Adipocyte (in vitro differentiated cells): ENCODE measurements around the gene EFNA2.
A peak's percentile ranks its signal among the peaks of the same experiment; 100 is the strongest.
"Not testable (repeated sequence)": the region's sequence is repeated elsewhere in the genome, so short reads cannot be mapped to it uniquely, and the experiment has no call there.

Experiments used
- DNase-seq: peaks from one replicate; pipeline ENCODE4 v3.0.0-alpha.2; 2015; ENCODE audit warnings: low read depth
- H3K27me3 ChIP-seq: replicated peaks from 2 replicates; pipeline ENCODE4 v1.7.0; 2013; ENCODE audit warnings: mild to moderate bottlenecking, low read length, moderate library complexity; ENCODE audit not compliant: control insufficient read depth, insufficient read depth
- H3K36me3 ChIP-seq: 2 replicates; pipeline ENCODE4 v1.7.0; 2013; ENCODE audit warnings: low read length, mild to moderate bottlenecking, moderate library complexity; ENCODE audit not compliant: control insufficient read depth, insufficient read depth, severe bottlenecking
- H3K4me1 ChIP-seq: 2 replicates; pipeline ENCODE4 v1.7.0; 2013; ENCODE audit warnings: mild to moderate bottlenecking, low read length, moderate library complexity; ENCODE audit not compliant: control insufficient read depth, insufficient read depth
- H3K4me3 ChIP-seq: 2 replicates; pipeline ENCODE4 v1.7.0; 2013; ENCODE audit warnings: mild to moderate bottlenecking, low read length, moderate library complexity
- H3K9ac ChIP-seq: 2 replicates; pipeline ENCODE4 v1.7.0; 2013; ENCODE audit warnings: mild to moderate bottlenecking, low read length, moderate library complexity
- H3K9me3 ChIP-seq: 2 replicates; pipeline ENCODE4 v1.7.0; 2013; ENCODE audit warnings: mild to moderate bottlenecking, low read length, moderate library complexity; ENCODE audit not compliant: control insufficient read depth

The EFNA2 gene

DNA sequence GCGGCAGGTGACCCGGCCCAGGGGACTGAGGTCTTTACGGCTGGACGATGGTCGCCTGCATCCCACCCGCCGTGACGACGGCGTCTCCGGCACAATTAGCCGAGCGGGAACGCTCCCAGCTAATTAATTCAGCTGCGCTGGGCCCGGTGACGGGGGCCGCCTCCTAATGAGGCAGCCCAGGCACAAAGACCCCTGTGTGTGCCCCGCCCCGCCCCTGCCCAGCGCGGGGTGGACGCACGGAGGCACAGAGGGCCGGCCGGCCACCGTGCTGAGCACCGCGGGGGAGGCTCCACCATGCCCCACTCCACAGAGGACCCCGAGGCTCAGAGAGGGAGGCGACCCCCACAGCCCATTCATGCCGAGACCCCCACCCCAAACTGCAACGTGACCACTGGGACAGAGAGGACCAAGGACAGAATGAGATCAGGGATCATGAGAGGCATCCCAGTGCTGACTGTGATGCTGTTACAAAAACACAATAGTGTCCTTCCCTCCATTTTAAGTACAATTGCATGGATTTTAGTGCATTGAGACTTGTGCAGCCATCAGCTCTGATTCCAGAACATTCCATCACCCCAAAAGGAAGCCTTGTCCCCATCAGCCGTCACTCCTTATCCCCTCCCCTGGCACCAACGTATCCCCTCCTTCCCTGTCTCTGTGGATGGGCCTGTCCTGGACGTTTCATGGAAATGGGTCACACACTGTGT lies 17.0 kb downstream of the EFNA2 start:
- Histone ChIP-seq H3K36me3 (no peaks in the 10 kb centered on the region), H3K4me3 (no peak overlapping the region), H3K4me1 (no peaks in the 10 kb centered on the region), H3K9ac (no peak overlapping the region), H3K9me3 (no peaks in the 10 kb centered on the region), H3K27me3 (peaks cover 10% of the 10 kb centered on the region)
- no peak for DNase-seq

DNA sequence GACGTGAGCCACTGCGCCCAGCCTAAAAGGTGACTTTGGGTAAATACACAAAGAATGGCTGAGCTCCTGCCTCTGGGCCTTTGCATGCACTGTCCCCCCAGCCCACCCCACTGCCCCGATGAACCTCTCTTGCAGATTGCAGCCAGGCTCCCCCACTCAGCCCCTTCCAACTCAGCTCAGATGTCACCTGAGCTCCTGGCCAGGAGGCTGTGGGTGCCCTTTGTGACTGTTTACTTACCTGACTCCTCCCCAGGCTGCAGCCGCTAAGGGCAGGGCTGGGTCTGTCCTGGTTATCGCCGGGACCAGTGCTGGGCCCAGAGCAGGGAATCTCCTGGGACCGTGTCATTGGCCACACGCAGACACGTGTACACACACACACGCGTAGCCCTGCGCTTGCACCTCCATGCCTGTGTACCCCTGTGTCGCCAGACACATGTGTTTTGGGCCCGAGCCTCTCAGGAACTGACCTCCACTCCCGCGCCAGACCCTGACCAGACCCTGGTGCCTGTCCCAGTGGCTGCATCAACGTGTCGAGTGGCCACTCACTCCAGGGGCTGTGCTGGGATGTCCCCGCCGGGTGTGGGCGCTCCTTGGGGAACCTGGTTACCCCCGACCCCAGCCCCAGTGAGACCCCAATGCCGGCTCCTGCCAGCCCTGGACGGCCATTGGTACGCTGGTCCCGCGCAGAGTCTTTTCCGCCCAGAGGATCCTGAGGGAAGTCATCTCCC lies 18.7 kb downstream of the EFNA2 start:
- Histone ChIP-seq H3K36me3 (no peaks in the 10 kb centered on the region), H3K4me1 (no peaks in the 10 kb centered on the region), H3K9ac (no peak overlapping the region), H3K4me3 (no peak overlapping the region), H3K9me3 (no peaks in the 10 kb centered on the region), H3K27me3 (peaks cover 9% of the 10 kb centered on the region)
- no peak for DNase-seq

DNA sequence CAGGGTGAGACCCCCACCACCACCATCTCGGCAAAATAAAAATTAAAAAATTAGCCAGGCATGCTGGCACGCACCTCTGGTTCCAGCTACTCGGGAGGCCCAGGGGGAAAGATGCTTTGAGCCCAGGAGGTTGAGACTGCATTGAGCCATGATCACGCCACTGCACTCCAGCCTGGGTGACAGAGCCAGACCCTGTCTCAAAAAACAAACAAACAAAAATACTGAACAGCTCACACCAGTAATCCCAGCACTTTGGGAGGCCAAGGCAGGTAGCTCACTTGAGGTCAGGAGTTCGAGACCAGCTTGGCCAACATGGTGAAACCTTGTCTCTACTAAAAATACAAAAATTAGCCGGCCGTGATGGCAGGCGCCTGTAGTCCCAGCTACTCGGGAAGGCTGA lies 19.7 kb downstream of the EFNA2 start:
- not testable (repeated sequence) for DNase-seq, H3K9ac ChIP-seq, H3K36me3 ChIP-seq, H3K4me3 ChIP-seq, H3K4me1 ChIP-seq, H3K9me3 ChIP-seq
- peaks cover 15% of the 10 kb centered on the region for H3K27me3 ChIP-seq

- H3K4me1 ChIP-seq, result no peaks in the 10 kb centered on the region
- no peaks in the 10 kb centered on the region for H3K36me3 ChIP-seq
- H3K9me3 ChIP-seq, result no peaks in the 10 kb centered on the region
- no peak overlapping the region for H3K4me3 ChIP-seq
- no peak overlapping the region for H3K9ac ChIP-seq
- DNase-seq, result no peak
- H3K27me3 ChIP-seq, result peaks cover 15% of the 10 kb centered on the region
Observed at GRCh38 chr19:1307320-1307719, 21.6 kb downstream of the EFNA2 start.

- Histone ChIP-seq H3K9ac (no peak overlapping the region), H3K36me3 (no peaks in the 10 kb centered on the region), H3K27me3 (peaks cover 15% of the 10 kb centered on the region), H3K9me3 (no peaks in the 10 kb centered on the region), H3K4me3 (no peak overlapping the region), H3K4me1 (no peaks in the 10 kb centered on the region)
- no peak for DNase-seq
Observed at GRCh38 chr19:1307755-1308303, 22.2 kb downstream of the EFNA2 start.

DNA sequence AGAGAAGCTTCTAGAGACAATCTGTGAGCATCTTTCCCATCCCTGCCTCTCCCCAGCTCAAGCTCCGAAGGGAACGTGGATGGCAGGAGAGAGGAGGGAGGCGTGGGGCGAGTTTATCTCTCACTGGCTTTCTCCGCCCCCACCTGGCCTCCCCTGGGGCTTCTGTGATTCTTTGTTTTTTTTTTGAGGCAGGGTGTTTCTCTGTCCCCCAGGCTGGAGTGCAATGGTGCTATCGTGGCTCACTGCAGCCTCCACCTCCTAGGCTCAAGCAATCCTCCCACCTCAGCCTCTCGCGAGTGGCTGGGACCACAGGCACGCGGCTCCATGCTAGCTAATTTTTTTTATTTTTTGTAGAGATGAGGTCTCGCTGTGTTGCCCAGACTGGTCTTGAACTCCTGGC lies 23.0 kb downstream of the EFNA2 start:
- DNase-seq, result no peak
- H3K4me3 ChIP-seq, result no peak overlapping the region
- no peak overlapping the region for H3K9ac ChIP-seq
- H3K27me3 ChIP-seq, result peaks cover 23% of the 10 kb centered on the region
- H3K4me1 ChIP-seq, result no peaks in the 10 kb centered on the region
- no peaks in the 10 kb centered on the region for H3K36me3 ChIP-seq
- H3K9me3 ChIP-seq, result no peaks in the 10 kb centered on the region

GRCh38 chr19:1309977-1310852 lies 24.5 kb downstream of the EFNA2 start:
- H3K36me3 ChIP-seq, result no peaks in the 10 kb centered on the region
- no peaks in the 10 kb centered on the region for H3K4me1 ChIP-seq
- H3K4me3 ChIP-seq, result no peak overlapping the region
- H3K9me3 ChIP-seq, result no peaks in the 10 kb centered on the region
- H3K9ac ChIP-seq, result no peak overlapping the region
- DNase-seq, result no peak
- peaks cover 28% of the 10 kb centered on the region for H3K27me3 ChIP-seq

DNA sequence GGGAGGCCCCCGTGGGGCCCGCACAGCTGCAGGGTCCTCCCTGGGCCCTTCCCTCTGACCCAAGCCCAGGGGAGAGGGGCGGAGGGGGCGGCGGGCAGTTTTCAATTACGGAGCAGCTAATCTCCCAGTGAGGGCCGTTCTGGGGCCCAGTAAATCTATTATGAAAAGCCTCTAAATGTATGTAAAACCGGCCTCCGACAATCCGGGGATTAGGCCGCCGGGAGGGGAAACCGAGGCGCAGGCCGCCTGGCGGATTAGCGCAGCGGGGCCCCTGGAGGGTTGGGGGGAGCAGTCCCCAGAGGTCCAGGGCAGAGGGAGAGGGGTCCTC lies 25.1 kb downstream of the EFNA2 start:
- no peak overlapping the region for H3K9ac ChIP-seq
- no peak overlapping the region for H3K4me3 ChIP-seq
- DNase-seq, result no peak
- H3K36me3 ChIP-seq, result no peaks in the 10 kb centered on the region
- H3K9me3 ChIP-seq, result no peaks in the 10 kb centered on the region
- H3K4me1 ChIP-seq, result no peaks in the 10 kb centered on the region
- H3K27me3 ChIP-seq, result peaks cover 29% of the 10 kb centered on the region

GRCh38 chr19:1311543-1312091 lies 25.9 kb downstream of the EFNA2 start:
- no peak overlapping the region for H3K9ac ChIP-seq
- H3K27me3 ChIP-seq, result peaks cover 37% of the 10 kb centered on the region
- no peaks in the 10 kb centered on the region for H3K9me3 ChIP-seq
- H3K36me3 ChIP-seq, result no peaks in the 10 kb centered on the region
- no peak for DNase-seq
- H3K4me1 ChIP-seq, result no peaks in the 10 kb centered on the region
- H3K4me3 ChIP-seq, result no peak overlapping the region

- peak; percentile 63 for DNase-seq
Observed at GRCh38 chr19:1312767-1313694, 27.4 kb downstream of the EFNA2 start.

More at GRCh38 chr19:1312767-1313694, 27.4 kb downstream of the EFNA2 start:
- Histone ChIP-seq H3K4me3 (no peak overlapping the region), H3K9ac (no peak overlapping the region), H3K9me3 (no peaks in the 10 kb centered on the region), H3K4me1 (no peaks in the 10 kb centered on the region), H3K27me3 (peaks cover 51% of the 10 kb centered on the region), H3K36me3 (no peaks in the 10 kb centered on the region)
